GM21825 (cell line): ENCODE results near the gene CHCHD5.
"Not testable (repeated sequence)": the region's sequence is repeated elsewhere in the genome, so short reads cannot be mapped to it uniquely, and the experiment has no call there.

Source experiments
- ATAC-seq: cut with Tn5 transposase; IDR thresholded peaks from one replicate; pipeline ENCODE4 v1.9.1; 2021; ENCODE audit warnings: mild to moderate bottlenecking, moderate library complexity; ENCODE audit not compliant: unreplicated experiment

Gene CHCHD5

DNA sequence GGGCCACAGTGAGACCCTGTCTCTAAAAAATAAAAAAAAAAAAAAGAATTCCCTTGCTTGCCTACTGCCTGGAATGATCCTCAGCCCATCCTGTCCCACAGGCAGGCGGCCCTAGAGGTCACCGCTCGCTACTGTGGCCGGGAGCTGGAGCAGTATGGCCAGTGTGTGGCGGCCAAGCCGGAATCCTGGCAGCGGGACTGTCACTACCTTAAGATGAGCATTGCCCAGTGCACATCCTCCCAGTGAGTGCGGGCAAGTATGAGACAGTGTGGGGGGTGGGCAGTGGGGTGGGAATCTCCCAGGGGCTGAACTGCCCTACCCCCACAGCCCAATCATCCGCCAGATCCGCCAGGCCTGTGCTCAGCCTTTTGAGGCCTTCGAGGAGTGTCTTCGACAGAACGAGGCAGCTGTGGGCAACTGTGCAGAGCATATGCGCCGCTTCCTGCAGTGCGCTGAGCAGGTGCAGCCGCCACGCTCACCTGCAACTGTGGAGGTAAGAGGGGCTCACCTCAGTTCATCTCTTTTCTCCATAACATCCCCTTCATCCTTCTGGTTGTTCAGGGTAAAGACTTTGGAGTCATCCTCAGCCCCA lies 1.6 kb downstream of the CHCHD5 start:
- no peak for ATAC-seq

DNA sequence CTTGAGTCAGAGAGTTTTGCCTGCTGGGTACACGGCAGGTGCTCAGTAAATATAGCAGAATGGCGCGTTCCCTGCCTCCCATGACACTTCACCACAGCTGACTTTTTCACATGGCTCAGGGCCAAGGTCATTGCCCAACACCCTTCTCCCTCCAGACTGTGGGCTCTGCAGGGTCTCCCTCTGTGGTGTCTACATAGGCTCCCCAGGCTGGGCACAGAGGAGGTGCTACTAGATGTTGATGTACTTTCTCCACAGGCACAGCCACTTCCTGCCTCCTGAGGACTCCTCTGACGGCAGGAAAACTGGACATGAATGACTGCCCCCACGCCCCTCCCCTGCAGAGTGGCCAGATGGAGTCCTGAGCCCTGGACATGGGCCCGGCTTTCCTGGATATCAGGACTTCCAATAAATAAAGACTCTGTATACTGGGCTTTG lies 4.2 kb downstream of the CHCHD5 start:
- no peak for ATAC-seq

DNA sequence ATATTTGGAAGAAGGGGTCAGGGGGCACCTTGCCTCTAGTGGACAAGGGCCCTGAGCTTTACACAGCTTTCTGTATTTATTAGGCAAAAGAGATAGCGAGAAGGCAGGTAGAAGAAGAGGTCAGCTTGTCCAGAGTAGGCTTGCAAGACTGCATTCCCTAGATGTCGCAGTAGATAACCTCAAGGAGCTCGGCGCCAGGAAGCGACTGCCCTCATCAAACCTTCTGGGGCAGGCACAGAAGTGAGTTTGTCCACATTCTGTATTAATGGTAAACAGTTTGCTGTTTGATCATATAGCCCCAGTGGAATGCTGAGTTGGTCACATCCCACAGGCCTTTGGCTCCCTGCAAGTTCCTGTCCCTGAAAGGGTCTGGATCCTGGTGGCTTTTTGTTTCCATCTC lies 7.0 kb downstream of the CHCHD5 start:
- ATAC-seq: no peak

DNA sequence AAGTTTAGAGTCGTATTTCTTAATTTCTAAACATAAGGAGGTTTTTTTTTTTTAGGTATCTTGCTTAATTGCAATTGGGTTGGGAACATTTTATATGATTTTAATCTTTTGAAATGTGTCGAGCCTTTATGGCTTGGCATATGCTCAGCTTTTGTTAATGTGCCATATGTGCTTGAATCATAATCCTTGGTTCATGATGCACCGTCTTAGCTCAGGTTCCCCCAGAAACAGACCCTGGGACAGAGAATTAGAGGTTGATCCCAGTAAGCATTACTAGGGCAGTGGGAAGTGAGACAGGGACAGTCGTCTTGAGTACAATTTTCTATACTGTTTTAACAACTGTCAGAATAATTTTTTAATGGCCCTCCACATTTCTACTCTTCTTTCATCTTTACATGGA lies 9.3 kb downstream of the CHCHD5 start:
- ATAC-seq: no peak

DNA sequence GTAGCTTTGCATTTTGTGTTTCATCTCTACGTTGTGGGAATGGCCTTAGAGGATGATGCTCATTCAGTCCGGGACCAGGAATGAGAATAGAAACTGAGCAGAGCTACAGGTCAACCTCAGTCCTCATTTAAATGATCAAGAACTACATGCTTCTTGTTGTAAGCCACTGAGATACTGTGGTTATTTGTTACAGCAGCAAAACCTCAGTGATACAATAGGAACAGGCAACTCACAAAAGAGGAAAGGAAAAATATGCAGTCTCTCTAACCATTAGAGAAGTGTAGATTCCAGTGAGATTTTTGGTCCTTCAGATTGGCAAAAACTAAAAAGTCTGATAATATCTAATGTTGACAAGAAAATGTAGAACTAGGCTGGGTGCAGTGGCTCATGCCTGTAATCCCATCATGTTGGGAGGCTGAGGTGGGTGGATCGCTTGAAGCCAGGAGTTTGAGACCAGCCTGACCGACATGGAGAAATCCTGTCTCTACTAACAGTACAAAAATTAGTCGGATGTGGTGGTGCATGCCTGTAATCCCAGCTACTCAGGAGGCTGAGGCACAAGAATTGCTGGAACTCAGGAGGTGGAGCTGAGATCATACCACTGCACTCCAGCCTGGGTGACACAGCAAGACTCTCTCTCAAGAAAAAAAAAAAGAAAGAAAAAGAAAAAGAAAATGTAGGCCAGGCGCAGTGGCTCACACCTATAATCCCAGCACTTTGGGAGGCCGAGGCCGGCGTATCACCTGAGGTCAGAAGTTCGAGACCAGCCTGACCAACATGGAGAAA lies 13.3 kb downstream of the CHCHD5 start:
- ATAC-seq: no peak

DNA sequence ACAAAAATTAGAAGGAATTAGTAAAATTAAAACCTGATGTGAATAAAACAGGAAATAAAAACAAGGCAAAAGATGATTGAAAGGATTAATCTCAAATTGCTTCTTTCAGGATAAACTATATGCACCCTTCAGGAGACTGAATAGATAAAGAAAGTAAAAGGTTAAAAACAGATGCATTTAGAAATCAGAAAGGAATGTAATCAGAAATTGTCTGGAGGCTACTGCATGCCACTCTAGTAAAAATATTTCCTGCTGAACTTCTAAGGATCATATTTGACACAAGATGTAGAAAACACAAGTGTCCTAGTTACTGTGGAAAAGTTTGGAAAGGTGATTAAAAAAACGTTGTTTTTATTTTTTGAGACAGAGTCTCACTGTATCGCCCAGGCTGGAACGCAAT lies 16.2 kb downstream of the CHCHD5 start:
- ATAC-seq: no peak

DNA sequence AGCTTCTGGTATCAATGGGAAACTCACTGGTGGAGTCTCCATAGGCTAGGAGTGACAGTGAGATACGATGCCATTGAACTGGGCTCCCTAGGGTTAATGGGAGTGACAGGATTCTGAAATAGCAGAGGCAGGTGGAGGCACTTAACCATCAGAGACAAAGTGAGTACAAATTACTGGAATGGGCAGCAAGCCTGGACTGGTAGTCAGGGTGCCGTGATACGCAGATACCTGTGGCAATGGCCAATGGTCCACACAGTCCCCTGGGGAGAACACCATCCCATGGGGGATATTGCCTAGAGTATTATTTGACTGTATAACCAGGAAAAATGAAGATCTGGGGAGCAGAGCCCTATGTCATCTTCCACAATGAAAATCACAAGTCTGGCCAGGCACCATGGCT lies 17.3 kb downstream of the CHCHD5 start:
- no peak for ATAC-seq

DNA sequence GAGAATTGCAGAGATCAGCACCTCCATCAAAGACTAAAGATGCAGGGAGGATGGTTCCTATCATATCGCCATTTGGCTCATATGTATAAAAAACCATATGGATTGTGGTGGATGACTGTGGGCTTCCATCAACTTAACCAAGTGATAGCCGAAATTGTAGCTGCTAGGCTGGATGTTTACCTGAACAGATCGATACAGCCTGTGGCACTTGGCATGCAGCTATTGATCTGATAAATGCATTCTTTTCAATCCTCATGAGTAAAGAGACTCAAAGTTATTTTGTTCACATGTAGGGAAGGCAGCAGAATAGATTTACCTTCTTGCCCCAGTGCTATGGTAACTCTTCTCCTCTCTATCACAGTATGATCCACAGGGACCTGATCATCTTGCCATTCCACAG lies 18.5 kb downstream of the CHCHD5 start:
- ATAC-seq: no peak

DNA sequence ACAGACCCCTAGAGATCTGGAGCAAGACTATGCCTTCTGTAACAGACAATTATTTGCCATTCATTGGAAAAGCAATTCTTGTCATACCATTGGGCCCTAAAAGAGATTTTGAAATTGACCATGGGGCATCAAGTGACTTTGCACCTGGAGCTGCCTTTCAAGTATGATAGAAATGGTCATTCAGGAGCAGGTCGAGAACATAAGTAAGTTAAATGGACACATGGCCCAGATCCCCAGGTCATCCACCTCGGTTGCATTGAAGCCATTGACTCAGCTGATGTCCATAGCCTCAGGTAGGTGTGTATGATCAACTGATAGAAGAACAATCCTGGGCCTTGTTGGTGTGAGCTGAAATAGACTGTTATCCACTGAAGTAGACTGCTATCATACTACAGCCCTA lies 19.3 kb downstream of the CHCHD5 start:
- ATAC-seq: no peak

DNA sequence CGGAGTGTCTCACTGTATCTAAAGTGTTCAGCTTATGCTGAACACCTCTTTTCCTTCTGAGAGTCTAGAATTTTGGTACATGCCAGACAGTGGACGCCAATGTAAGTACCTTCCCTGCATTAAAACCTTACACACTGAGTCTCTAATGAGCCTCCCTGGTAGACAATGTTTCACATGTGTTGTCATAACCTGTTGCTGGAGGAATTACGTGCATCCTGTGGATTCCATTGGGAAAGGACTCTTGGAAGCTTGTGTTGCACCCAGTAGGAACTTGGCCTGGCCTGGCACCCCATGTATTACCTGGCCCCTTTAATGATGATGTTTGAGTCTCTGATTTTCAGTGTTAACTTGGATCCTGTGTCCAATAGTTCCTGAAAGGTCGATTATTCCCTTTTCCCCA lies 20.5 kb downstream of the CHCHD5 start:
- ATAC-seq: no peak

DNA sequence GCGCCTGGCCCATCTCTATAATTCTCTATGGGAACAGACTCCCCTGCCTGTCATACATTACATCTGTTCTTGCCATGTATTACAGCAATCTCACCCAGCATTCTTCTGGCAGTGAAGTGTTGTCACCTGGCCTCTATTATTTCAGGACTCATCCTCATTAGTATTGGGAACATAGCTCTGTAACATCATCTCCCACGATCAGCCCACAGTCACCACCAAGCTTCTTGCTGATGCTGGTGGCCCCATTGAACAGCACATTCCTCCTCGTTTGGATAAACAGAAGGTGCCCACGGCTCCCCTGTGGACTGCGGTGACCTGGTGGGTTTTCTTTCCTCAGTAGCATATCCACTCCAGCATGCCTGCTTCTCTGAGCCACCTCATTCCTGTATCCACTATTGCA lies 21.5 kb downstream of the CHCHD5 start:
- no peak for ATAC-seq

DNA sequence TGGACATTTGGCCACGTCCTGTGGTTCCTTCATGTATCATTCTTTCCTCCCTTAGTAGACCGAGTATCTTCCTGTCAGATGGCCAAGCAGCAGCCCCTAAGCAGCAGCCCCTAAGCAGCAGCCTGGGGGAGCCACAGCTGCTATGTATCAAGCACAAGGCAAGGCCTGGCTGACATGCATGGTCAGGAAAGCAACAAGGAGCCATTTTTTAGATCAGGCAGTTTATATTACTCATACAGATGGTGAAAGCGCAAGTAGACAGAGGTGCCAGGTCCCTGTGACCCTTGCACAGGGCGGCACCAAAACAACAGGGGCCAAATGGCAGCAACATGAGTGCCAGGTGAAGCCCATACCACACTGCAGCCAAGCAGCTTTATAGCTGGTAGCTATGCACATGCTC lies 22.1 kb downstream of the CHCHD5 start:
- no peak for ATAC-seq

DNA sequence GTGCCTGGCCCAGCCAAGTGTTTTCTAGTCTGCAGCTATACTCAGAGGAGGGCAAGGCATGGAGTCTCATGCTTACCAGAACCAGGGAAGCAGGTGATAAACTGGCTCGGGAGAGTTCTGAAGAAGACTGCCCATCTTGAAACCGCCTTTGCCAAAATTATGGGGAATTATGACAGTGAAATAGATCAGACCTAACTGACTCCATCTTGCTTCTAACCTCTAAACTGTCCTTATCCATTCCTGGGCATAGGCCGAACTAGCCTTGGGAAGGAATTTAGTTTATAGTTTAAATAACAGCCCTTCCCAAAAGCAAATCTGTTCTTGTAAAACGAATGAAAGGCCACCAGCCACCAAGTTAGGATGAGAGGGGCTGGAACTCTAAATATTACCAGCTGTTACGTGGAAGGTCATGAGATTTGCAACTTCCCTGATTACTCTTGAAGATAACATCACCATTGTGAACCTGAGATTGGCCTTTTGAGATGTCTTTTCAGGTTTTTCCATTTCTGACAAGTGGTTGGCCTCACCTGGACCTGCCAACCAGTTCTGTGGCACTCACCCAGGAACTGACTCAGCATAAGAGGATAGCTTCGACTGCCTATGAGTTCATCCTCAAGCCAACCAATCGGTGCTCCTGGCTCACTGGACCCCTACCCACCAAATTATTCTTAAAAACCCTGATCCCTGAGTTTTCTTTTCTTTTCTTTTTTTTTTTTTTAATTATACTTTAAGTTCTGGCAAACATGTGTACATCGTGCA lies 23.4 kb downstream of the CHCHD5 start:
- no peak for ATAC-seq

DNA sequence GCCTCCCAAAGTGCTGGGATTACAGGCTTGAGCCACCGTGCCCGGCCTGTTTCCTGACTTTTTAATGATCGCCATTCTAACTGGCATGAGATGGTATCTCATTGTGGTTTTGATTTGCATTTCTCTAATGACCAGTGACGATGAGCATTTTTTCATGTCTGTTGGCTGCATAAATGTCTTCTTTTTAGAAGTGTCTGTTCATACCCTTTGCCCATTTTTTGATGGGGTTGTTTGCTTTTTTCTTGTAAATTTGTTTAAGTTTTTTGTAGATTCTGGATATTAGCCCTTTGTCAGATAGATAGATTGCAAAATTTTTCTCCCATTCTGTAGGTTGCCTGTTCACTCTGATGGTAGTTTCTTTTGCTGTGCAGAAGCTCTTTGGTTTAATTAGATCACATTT lies 24.9 kb downstream of the CHCHD5 start:
- ATAC-seq: not testable (repeated sequence)

DNA sequence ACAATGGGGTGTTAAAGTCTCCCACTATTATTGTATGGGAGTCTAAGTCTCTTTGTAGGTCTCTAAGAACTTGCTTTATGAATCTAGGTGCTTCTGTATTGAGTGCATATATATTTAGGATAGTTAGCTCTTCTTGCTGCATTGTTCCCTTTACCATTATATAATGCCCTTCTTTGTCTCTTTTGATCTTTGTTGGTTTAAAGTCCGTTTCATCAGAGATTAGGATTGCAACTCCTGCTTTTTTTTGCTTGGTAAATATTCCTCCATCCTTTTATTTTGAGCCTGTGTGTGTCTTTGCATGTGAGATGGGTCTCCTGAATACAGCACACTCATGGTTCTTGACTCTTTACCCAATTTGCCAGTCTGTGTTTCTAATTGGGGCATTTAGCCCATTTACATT lies 27.9 kb downstream of the CHCHD5 start:
- ATAC-seq: not testable (repeated sequence)

DNA sequence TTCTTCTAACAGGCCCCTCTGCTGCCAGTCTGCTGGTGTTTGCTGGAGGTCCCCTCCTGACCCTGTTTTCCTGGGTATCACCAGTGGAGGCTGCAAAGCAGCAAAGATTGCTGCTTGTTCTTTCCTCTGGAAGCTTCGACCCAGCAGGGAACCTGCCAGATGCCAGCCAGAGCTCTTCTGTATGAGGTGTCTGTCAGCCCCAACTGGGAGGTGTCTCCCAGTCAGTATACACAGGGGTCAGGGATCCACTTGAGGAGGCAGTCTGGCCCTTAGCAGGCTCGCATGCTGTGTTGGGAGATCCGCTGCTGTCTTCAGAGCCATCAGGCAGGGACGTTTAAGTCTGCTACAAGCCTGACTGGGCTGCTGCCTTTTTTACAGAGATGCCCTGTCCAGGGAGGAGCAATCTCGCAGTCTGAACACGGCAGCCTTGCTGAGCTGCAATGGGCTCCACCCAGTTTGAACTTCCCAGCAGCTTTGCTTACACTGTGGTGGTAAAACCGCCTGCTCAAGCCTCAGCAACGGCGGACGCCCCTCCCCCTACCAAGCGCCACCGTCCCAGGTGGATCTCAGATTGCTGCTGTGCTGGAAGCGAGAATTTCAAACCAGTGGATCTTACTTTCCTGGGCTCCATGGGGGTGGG lies 29.9 kb downstream of the CHCHD5 start:
- ATAC-seq: no peak

DNA sequence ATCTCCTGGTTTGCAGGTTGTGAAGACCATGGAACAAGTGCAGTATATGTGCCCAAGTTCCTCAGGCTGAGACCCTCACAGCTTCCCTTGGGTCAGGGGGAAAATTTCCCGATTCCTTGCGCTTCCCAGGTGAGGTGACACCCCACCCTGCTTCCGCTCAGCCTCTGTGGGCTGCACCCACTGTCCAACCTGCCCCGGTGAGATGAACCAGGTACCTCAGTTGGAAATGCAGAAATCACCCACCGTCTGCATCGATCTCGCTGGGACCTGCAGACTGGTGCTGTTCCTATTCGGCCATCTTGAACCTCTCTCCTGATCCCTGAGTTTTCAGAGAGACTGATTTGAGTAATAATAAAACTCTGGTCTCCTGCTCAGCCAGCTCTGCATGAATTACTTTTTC lies 30.6 kb downstream of the CHCHD5 start:
- ATAC-seq: no peak

DNA sequence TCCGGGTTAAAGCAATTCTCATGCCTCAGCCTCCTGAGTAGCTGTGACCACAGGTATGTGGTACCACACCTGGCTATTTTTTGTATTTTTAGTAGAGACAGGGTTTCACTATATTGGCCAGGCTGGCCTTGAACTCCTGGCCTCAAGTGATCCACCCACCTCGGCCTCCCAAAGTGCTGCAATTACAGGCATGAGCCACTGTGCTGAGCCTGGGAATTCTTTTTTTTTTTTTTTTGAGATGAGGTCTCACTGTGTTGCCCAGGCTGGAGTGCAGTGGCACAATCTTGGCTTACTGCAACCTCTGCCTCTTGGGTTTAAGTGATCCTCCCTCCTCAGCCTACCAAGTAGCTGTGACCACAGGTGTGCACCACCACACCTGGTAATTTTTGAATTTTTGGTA lies 31.4 kb downstream of the CHCHD5 start:
- ATAC-seq: not testable (repeated sequence)

DNA sequence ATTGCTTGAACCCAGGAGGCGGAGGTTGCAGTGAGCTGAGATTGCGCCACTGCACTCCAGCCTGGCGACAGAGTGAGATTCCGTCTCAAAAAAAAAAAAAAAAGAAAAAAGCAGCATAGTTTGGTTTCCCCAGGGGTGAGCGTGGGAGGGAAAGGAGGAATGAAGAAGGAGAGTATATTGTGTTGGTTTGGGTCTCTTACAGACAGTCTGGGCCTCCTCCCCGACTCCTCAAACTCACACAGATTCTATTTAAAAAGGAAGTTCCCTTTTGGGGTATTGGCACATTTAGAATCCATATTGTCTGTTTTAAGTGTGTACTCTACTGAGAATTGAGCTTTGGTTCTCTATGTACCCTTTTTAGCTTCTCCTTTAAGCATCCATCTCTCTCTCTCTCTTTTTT lies 34.0 kb downstream of the CHCHD5 start:
- no peak for ATAC-seq

DNA sequence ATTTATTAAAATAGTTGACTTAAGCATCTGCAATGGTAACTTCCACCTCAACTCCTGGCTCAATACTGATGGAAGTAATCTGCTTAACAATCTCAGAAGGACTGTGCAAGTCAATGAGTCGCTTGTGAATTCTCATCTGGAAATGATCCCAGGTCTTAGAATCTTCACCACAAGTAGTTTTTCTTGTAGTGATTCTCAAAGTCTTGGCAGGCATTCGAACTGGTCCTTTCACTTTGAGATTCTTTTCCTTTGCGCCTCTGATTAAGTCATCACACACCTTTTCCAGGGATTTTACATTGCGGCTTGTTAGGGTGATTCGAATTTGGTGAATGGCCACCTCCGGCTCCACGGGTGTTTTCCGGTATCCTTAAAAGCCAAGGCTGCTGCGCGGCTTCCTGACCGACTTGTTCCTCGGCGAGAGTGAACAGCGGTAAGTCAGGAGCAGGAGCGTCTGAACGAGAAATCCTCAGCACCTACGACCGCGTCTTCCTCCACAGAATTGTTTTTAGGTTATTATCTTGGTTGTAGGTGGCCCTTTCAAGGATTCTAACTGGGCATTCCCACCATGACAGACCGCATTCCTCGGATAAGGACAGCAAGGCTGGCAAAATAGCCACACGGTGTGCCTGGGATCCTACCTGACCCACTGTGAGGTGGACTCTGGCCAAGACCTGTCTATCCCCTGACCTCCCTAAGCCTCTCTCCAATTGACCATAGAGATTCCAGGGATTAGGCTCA lies 37.5 kb downstream of the CHCHD5 start:
- ATAC-seq: no peak

DNA sequence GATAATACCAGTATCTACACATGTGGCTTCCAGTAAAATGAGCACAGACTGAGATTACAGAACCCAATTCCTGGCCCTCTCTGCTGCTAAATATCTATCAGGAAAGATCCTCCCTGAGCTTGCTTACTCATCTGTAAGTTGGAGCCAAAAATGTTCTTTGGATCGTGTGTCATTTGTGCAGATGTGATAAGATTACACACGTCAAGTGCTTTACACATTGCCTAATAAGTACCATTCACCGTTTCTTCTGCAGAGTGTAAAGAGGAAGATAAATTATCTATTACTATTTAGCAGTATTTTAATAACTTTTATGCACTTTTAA lies 38.1 kb downstream of the CHCHD5 start:
- no peak for ATAC-seq
